Fibroblast of the aortic adventitia (primary cell): Measurements from ENCODE around the gene PRKN. TPM values are rescaled to one million over a fixed set of nuclear protein-coding genes. Genes with fewer than 3 reads are reported as not detected.

ENCODE experiments used
- DNase-seq: peaks from one replicate; pipeline ENCODE4 v3.0.0-alpha.2; 2010; ENCODE audit warnings: low read depth
- H3K4me3 ChIP-seq: 2 replicates; pipeline ENCODE4 v1.5.1; 2011; ENCODE audit warnings: low read depth, mild to moderate bottlenecking, control low read depth, low read length, moderate library complexity
- total RNA-seq: library from RNA; depleted of rRNA; stranded (reverse); fragments of >200 nt; gene quantifications from 2 replicates; pipeline ENCODE4 v1.2.3, GENCODE V29; 2012; ENCODE audit warnings: low replicate concordance
- TF ChIP-seq, protein P1 (sequence below): IDR thresholded peaks from 2 replicates; pipeline ENCODE4 v1.5.1; 2011; ENCODE audit warnings: mild to moderate bottlenecking, low read length, control low read depth, inconsistent platforms; ENCODE audit not compliant: insufficient read depth

The PRKN gene
- total RNA-seq, 1 donor: 2.0 TPM

DNA sequence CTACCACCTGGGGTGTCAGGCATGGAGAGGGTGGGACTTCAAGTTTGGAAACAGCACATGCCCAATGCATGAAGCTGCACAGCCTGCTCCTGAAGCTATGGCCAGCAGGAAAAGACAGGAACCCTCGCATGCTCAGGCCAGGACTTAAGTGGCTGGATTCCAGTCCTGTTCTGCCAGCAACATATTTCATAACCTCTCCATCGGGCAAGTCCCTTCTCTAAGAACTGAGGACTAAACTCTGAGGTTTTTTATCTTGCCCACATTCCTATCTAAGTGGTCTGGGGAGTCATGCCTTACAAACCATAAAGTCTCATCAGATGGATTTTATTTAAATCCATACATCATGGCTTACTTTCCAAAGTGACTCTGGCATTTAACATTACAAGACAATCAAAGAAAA is 1426.2 kb downstream of the PRKN start:
- TF ChIP-seq, protein P1, sequence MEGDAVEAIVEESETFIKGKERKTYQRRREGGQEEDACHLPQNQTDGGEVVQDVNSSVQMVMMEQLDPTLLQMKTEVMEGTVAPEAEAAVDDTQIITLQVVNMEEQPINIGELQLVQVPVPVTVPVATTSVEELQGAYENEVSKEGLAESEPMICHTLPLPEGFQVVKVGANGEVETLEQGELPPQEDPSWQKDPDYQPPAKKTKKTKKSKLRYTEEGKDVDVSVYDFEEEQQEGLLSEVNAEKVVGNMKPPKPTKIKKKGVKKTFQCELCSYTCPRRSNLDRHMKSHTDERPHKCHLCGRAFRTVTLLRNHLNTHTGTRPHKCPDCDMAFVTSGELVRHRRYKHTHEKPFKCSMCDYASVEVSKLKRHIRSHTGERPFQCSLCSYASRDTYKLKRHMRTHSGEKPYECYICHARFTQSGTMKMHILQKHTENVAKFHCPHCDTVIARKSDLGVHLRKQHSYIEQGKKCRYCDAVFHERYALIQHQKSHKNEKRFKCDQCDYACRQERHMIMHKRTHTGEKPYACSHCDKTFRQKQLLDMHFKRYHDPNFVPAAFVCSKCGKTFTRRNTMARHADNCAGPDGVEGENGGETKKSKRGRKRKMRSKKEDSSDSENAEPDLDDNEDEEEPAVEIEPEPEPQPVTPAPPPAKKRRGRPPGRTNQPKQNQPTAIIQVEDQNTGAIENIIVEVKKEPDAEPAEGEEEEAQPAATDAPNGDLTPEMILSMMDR: peak; percentile 32
- peak; percentile 94 for DNase-seq

DNA sequence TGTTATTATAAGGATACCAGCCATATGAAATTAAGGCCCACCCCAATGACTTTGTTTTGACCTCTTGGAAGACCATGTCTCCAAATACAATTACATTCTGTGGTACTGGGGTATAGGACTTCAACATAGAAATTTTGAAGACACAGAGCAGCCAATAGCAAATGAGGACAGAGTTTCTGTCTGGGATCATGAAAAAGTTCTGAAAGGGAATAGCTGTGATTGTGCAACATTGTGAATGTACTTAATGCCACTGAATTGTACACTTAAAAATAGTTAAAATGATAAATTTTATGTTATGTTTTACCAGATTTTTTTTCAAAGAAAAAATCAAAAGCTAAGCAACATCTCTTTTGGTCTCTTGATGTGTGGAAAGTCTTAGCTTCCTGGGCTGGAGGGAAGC is 1426.7 kb downstream of the PRKN start:
- TF ChIP-seq, protein P1: no peak
- H3K4me3 ChIP-seq: no peak overlapping the region
- peak; percentile 41 for DNase-seq

More for the DNA sequence above, 1426.2 kb downstream of the PRKN start:
- H3K4me3 ChIP-seq: no peak overlapping the region

DNA sequence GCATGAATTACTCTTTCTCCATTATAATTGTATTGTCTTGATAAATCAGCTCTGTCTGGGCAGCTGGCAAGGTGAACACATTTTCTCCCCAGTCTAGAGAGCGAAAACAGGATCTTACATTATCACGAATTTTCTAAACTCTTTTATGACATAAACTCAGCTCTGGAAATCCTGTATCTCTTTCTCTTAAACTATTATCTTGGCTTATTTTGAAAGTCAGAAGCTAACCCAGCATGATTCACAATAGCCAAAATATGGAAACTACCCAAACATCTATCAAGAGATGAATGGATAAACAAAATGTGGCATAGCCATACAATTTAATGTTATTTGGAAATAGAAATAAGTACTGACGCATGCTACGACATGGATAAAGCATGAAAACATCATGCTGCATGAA is 1427.8 kb downstream of the PRKN start:
- TF ChIP-seq, protein P1: no peak
- no peak overlapping the region for H3K4me3 ChIP-seq
- DNase-seq: peak; percentile 24

Other genes starting within 250 kb of the PRKN start
- 0.63 and 2.9 TPM in 2 replicates for gene PACRG, start 208 bp upstream of the PRKN start, total RNA-seq